Mesenteric fat pad (tissue), 1 donor: ENCODE data around the gene TRPC1. TPM values are rescaled to one million over a fixed set of nuclear protein-coding genes. Genes with fewer than 3 reads are reported as not detected.
A peak's percentile ranks its signal among the peaks of the same experiment; 100 is the strongest.
"Not testable (repeated sequence)": the region's sequence is repeated elsewhere in the genome, so short reads cannot be mapped to it uniquely, and the experiment has no call there.

ENCODE experiments used
- DNase-seq: peaks from one replicate; pipeline ENCODE4 v3.0.0-alpha.2; 2020; ENCODE audit warnings: low spot score
- long read RNA-seq: library from polyadenylated mRNA; unstranded; transcript quantifications from one replicate; pipeline ENCODE4 v2.0.0, GENCODE V29; 2020
- total RNA-seq: library from RNA; stranded (reverse); fragmentation: NEBNext Ultra II Directional; extraction: Animal tissue kit (Norgen Biotek cat#: 25700); gene quantifications from one replicate; pipeline ENCODE4 v1.2.1, GENCODE V29; 2021
- donor health status: DM: yes; HTN: yes; CAD: no.

The TRPC1 gene
- total RNA-seq, result 4.2 TPM
- long read RNA-seq, partial matches to known transcripts, result 1 of 3 reads
- long read RNA-seq, other reads (novel, unspliced or antisense), result 2 of 3 reads

DNA sequence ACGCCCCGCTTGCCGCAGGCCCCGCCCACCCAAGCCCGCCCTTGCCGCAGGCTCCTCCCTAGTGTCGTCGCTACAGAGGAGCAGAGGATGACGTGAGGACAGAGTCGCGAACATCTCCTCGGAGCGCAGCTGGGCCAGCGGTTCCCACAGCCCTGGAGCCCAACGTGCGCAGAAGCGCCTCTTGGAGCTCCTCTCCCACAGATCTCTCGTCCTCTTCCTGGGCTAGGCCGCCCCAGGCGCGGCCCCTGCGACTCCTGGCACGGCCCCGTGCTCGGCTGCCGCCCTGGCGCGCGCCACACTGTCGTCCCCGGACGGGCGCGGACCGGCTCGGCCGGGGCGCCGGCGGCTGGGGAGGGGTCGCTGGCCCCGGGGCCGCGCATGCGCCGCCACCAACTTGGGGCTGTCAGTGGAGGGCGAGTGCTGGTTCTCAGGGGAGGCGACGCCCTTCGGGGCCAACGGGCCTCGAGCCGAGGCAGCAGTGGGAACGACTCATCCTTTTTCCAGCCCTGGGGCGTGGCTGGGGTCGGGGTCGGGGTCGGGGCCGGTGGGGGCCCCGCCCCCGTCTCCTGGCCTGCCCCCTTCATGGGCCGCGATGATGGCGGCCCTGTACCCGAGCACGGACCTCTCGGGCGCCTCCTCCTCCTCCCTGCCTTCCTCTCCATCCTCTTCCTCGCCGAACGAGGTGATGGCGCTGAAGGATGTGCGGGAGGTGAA, at the start of gene TRPC1:
TSS of gene TRPC1 (plus strand) at position 67 of the 714 bp plus-strand sequence. CDS start at position 593, 526 bp downstream.
- DNase-seq, result peak; percentile 91

- no peak for DNase-seq
Measured at GRCh38 chr3:142676151-142676550, 47.7 kb upstream of the TRPC1 start.

GRCh38 chr3:142680710-142681109, 43.1 kb upstream of the TRPC1 start:
- no peak for DNase-seq

GRCh38 chr3:142690613-142691012, 33.2 kb upstream of the TRPC1 start:
- no peak for DNase-seq

GRCh38 chr3:142691527-142691926, 32.3 kb upstream of the TRPC1 start:
- DNase-seq, result no peak

DNA sequence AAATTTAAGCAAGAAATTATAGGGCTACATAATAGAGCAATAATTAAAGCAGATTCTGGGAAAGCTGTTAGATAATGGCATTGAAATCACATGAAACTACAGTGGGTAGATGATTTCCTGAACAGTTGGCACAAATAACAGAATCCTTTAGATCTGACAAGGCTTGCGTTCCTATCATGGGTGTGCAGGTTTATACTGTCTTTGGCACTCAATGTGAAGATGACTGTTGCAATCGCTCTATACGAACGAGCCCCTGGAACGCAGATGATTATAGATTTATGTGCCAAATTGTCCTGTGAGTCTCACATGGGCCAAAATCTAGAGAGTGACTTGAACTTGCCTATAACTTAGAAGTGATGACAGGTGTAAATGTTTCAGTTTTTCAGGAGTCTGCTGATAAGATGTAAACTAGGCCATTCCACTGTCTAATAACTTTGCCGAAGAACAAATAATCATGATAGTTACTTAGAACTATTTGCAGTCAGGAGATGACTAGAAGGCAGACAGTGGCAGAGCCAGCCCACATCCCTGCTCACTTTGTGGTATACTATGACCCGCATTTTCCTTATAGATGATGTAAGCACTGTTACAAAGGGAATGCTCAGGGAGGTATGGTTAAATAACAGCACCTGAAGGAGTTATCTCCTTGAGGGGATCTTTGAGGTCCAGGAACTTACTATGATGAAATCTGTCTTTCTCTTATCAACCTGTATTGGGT, 30.5 kb upstream of the TRPC1 start:
- no peak for DNase-seq

DNA sequence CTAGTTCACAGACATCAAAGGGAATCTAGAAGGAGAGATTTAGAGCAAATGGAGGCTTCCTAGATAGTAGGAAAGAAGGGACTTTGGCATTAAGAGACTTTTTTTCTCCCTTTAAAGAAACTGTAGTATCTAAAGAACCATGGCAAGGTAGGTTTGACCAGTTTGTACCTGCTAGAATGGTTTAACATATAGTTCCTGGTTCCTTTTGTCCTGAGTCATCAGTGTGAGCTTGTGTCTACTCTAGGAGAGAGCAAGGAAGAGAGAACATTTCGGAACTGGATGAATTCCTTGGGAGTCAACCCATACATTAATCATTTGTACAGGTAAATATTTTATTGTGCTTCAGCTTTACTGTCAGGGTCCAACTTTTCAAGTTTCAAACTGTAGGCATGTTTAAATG, 29.6 kb upstream of the TRPC1 start:
- no peak for DNase-seq

DNA sequence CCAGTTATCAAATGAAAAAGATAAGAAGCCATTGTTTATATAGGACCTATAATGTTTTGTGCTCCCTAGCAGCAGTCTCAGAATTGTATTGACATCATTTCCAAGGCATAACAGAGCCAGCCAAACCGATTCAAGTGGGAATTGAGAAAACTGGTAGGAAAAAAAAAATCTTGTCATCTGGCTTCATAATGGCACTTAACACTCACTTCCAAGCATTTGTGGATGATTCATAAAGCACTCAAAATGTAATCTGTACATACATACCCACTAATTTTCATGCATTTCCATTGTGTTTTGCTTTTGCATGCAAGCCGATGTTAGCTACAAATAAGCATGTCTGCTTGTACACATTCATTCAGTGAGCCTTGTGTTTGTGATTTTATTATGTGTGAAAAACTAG, 18.6 kb upstream of the TRPC1 start:
- no peak for DNase-seq

GRCh38 chr3:142706321-142707127, 17.3 kb upstream of the TRPC1 start:
- no peak for DNase-seq

DNA sequence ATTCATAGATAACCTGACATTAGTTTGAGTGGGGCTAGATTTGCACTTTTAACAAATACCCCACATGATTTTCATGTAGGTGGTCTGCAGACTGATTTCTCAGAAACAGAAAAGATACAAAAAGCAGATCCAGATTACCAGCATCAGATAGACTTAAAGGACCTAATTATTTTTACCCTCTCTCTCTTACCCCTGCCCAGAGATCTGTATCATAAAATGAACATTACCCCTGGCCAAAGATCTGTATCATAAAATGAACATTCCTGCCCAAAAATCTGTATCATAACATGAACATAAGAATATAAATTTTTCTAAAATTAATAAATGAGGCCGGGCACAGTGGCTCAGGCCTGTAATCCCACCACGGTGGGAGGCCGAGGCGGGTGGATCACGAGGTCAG, 14.6 kb upstream of the TRPC1 start:
- DNase-seq, result no peak

GRCh38 chr3:142714882-142715281, 9.0 kb upstream of the TRPC1 start:
- DNase-seq, result not testable (repeated sequence)

DNA sequence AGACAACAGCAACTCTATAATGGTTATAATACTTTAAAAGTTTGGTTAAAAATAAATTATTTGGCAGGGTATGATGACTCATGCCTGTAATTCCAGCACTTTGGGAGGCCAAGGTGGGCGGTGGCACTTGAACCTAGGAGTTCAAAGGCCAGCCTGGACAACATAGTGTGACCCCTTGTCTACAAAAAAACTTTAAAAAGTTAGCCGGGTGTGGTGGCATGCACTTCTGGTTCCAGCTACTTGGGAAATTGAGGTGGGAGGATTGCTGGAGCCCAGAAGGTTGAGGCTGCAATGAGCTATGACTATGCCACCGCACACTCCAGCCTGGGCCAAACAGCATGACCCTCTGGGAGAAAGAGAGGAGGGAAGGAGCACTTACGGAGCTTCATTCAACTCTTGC, 7.7 kb upstream of the TRPC1 start:
- DNase-seq, result no peak

- DNase-seq, result no peak
Measured at GRCh38 chr3:142723665-142723967, 218 bp upstream of the TRPC1 start.

DNA sequence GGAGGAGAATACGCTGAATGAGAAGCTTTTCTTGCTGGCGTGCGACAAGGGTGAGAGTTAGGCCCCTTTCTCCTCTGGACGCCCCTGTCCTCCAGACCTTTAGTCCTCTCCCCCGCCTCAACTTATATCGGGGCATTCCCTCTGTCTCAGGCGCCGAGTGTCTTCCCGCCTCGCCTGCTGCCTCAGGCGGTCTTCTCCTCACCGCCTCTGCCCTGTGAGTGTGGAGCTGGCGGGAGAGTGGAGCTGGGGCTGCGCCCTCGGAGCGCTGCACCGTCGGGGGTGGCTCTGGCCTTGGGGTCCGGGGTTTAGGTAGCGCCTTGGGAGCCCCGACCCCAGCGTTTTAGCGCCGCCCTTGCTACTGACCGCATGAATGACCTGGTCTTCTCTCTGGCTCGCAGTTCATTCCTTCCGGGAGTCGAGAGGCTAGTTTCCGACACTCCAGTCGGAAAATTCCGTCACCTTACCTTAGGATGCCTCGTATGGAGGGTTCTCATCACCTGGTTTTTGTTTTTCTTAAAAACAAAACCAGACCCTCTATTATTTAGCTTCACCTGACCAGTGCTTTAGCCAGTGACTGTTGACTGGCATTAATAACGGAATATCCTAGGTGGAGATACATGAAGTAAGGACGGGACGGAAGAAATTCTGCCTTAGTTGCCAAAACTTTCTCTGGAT, 985 bp downstream of the TRPC1 start:
- no peak for DNase-seq

DNA sequence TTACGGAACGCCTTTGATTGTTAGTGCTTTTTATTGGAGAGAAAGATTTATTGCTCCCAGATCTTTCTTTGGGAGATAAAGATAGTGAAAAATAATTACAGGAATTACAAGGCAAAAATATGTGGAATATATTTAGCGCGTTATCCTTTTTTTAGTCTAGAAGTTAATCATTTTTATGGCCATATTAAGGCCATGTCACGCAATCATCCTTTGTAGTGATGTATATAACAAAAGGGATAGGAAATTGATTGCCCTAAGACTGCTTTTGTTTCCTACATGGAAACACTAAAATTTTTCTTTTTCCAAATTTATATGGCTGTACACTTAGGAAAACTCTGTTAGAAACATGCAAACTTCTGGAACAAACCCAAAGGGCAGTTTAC, 1.5 kb downstream of the TRPC1 start:
- DNase-seq, result no peak

GRCh38 chr3:142726017-142726416, 2.2 kb downstream of the TRPC1 start:
- DNase-seq, result no peak

DNA sequence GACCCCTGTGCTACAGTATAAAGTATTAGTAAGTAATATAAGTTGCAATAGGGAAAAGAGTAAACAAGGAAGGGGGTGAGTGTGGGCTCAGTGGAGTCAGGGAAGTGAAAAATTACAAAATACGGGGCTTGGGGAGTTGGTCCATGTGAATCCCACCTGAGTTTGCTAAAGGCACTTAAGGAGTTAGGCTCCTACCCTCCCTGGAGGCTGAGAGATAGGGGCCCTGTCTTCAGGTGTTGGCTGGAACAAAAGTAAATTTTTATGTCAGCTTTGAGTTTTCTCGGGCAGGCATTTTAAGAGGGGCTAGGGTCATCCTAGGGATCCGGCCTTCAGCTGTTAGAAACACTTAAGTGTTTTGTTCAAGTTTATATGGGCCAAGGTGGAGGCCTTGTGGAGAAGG, 8.2 kb downstream of the TRPC1 start:
- DNase-seq, result no peak

GRCh38 chr3:142734834-142735233, 11.0 kb downstream of the TRPC1 start:
- DNase-seq, result no peak

DNA sequence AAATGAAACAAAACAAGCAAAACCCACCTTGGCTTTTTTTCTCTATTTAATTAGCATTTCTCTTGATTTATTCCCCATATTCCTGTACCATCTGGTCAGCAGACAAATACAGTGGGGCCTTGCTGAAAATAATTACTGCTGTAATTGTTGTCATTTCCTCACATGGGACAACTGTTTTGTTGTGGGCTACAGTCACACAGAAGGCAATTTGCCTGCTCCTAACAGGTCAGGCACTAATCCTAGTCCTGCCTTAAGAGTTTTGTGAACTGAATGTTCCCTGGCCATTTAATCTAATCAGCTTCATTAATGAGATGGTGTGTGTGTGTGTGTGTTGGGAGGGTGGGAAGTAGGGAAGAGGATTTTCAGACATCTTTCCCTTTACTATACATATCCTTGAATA, 11.6 kb downstream of the TRPC1 start:
- DNase-seq, result no peak

- no peak for DNase-seq
Measured at GRCh38 chr3:142738396-142738795, 14.6 kb downstream of the TRPC1 start.

DNA sequence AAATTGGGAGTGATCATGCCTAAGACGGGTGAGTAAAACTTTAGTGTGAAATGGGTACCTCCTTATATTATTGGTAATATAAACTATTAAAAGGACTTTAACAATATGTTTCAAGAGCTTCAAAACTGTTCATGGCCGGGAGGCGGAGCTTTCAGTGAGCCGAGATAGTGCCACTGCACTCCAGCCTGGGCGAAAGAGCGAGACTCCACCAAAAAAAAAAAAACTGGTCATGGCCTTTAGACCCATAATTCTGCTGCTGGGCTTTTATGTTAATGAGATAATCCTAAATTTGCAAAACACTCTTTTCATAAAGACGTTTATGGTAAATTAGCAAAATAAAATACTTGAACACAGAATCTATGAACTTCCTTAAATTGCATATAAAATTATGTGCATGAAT, 22.8 kb downstream of the TRPC1 start:
- DNase-seq, result no peak

DNA sequence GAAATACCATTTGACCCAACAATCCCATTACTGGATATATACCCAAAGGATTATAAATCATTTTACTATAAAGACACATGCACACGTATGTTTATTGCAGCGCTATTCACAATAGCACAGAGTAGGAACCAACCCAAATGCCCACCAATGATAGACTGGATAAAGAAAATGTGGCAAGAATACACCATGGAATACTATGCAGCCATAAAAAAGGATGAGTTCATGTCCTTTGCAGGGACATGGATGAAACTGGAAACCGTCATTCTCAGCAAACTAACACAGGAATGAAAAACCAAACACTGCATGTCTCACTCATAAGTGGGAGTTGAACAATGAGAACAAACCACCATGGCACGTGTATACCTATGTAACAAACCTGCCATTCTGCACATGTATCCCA, 26.7 kb downstream of the TRPC1 start:
- DNase-seq, result not testable (repeated sequence)
